Measurements from ENCODE around the gene AOPEP. TPM values are rescaled to one million over a fixed set of nuclear protein-coding genes. Genes with fewer than 3 reads are reported as not detected.

Gene AOPEP
- total RNA-seq, 1 experiment from 2014 or later: 36.4 TPM

- ATAC-seq: no peak
- no peaks in the 10 kb centered on the region for H3K36me3 ChIP-seq (ENCODE audit: control insufficient read depth, insufficient read depth, low read length)
- no peaks in the 10 kb centered on the region for H3K9me3 ChIP-seq (ENCODE audit: control insufficient read depth, insufficient read depth, low read depth, low read length)
- intact Hi-C loops (cut with micrococcal nuclease; ENCODE audit: unreplicated experiment): no loop called here
- TF ChIP-seq REST (IDR thresholded peaks at IDR 0.05; ENCODE audit: insufficient read depth in 1 of 2, low read depth in 2 of 2, low read length in 1 of 2): no peak
- TF ChIP-seq, protein P1, sequence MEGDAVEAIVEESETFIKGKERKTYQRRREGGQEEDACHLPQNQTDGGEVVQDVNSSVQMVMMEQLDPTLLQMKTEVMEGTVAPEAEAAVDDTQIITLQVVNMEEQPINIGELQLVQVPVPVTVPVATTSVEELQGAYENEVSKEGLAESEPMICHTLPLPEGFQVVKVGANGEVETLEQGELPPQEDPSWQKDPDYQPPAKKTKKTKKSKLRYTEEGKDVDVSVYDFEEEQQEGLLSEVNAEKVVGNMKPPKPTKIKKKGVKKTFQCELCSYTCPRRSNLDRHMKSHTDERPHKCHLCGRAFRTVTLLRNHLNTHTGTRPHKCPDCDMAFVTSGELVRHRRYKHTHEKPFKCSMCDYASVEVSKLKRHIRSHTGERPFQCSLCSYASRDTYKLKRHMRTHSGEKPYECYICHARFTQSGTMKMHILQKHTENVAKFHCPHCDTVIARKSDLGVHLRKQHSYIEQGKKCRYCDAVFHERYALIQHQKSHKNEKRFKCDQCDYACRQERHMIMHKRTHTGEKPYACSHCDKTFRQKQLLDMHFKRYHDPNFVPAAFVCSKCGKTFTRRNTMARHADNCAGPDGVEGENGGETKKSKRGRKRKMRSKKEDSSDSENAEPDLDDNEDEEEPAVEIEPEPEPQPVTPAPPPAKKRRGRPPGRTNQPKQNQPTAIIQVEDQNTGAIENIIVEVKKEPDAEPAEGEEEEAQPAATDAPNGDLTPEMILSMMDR (IDR thresholded peaks at IDR 0.05): no peak
- TF ChIP-seq POLR2AphosphoS5 (IDR thresholded peaks at IDR 0.05; ENCODE audit: low read depth, low read length): no peak
- TF ChIP-seq TCF7L2 (IDR thresholded peaks at IDR 0.05; ENCODE audit: low read depth, low read length): no peak
- no peak for TF ChIP-seq SIN3A (IDR thresholded peaks at IDR 0.05; ENCODE audit: borderline replicate concordance, insufficient read depth, low read depth, low read length)
- 0 out of 2 replicates have a peak overlapping the region, but pooled peaks have one; percentile 48 for H3K27ac ChIP-seq (ENCODE audit: low read length)
- in situ Hi-C loops (cut with HindIII; ENCODE audit: low pct_unique_long_range_greater_than_20kb, low sequenced_read_pairs): no loop called here
- no peaks in the 10 kb centered on the region; the same call in 1 of the 2 replicates for H3K4me1 ChIP-seq (ENCODE audit: control insufficient read depth, insufficient read depth, low read length)
- no TSS peak for BruUV-seq (replicated peaks)
- POLR2A ChIA-PET: no interaction called here
- CTCF ChIA-PET: no interaction called here
- H3K27me3 ChIP-seq (ENCODE audit: control insufficient read depth, insufficient read depth, low read length): no peaks in the 10 kb centered on the region
- DNase-seq (ENCODE audit: low read depth, low spot score): no peak
- H3K4me3 ChIP-seq (ENCODE audit: low read depth in 2 of 2, low read length in 2 of 2): no peak overlapping the region
Observed at GRCh38 chr9:94944626-94945025, 218.1 kb downstream of the AOPEP start.

DNA sequence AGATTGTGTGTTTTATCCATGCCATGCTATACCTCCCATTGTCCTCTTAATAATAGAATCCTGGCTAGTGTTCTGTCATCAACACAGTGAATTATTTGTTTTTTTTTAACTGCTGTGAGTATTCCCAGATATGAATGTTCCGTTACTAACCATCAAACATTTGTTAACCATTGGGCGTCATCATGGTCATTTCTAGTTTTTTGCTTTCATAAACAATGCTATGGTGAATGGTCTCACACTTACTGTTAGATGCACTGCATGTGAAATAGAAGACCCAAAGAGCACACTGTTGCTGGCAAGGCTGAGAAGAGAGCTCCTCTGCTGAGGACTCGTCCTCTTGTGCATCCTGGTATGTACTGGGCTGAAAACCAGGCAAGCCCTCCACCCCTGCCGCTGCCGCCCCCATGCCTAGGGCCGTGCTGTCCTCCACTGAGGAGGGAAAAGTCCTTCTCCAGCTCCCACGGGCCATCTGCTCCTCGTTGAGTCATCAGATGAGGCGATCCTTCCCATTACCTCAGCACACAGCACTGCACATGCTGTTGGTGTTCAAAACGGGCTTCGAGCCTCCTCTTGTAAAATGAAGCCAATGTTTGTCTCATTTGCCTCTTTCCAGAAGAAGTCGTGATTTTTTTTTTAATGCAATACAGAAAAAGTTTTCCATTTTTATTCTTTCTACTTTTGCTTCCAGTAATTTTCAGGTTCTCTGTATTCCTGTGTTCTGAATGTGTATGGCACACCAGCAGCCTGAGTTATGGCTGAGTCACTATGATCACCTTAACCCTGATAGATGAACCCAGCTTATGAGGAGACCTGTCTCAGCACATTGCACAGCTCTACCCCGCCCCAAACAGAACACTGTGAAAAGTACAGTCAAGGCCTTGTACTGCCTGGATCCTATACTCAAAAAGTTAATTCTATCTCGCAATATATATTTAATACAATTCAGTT is 219.0 kb downstream of the AOPEP start:
- TF ChIP-seq TCF7L2 (IDR thresholded peaks at IDR 0.05; ENCODE audit: low read depth, low read length): no peak
- TF ChIP-seq, protein P1 (IDR thresholded peaks at IDR 0.05): no peak
- no peak for TF ChIP-seq POLR2AphosphoS5 (IDR thresholded peaks at IDR 0.05; ENCODE audit: low read depth, low read length)
- TF ChIP-seq REST (IDR thresholded peaks at IDR 0.05; ENCODE audit: insufficient read depth in 1 of 2, low read depth in 2 of 2, low read length in 1 of 2): no peak
- TF ChIP-seq SIN3A (IDR thresholded peaks at IDR 0.05; ENCODE audit: borderline replicate concordance, insufficient read depth, low read depth, low read length): no peak
- intact Hi-C loops (cut with micrococcal nuclease; ENCODE audit: unreplicated experiment) (no loop called here), in situ Hi-C loops (cut with HindIII; ENCODE audit: low pct_unique_long_range_greater_than_20kb, low sequenced_read_pairs) (no loop called here)
- no peak overlapping the region for H3K4me3 ChIP-seq (ENCODE audit: low read depth in 2 of 2, low read length in 2 of 2)
- H3K9me3 ChIP-seq (ENCODE audit: control insufficient read depth, insufficient read depth, low read depth, low read length): no peaks in the 10 kb centered on the region
- POLR2A ChIA-PET: no interaction called here
- peak overlapping the region; percentile 48; the same call in 1 of the 2 replicates for H3K27ac ChIP-seq (ENCODE audit: low read length)
- ATAC-seq: peak; percentile 82
- no peaks in the 10 kb centered on the region for H3K36me3 ChIP-seq (ENCODE audit: control insufficient read depth, insufficient read depth, low read length)
- H3K4me1 ChIP-seq (ENCODE audit: control insufficient read depth, insufficient read depth, low read length): peaks cover 2% of the 10 kb centered on the region; the same call in 1 of the 2 replicates
- no TSS peak for BruUV-seq (replicated peaks)
- DNase-seq (ENCODE audit: low read depth, low spot score): peak; percentile 25
- CTCF ChIA-PET: no interaction called here
- H3K27me3 ChIP-seq (ENCODE audit: control insufficient read depth, insufficient read depth, low read length): no peaks in the 10 kb centered on the region

All from Panc1 (cell line).